GM23338 (cell line): ENCODE data around the gene DUSP8. TPM values are rescaled to one million over a fixed set of nuclear protein-coding genes. Genes with fewer than 3 reads are reported as not detected.

Experiments
- ATAC-seq: fragments of 200-7000 bp; cut with Tn5 transposase; 3 replicates; pipeline ENCODE4 v1.9.1; 2020
- DNase-seq: peaks from one replicate; pipeline ENCODE4 v3.0.0-alpha.2; 2015; ENCODE audit warnings: low spot score
- H2AFZ ChIP-seq: fragments of 200-600 bp; sonication (generic); 2 replicates; pipeline ENCODE4 v1.8.0; 2016; ENCODE audit warnings: antibody characterized with exemption, mild to moderate bottlenecking, moderate library complexity
- H3F3A ChIP-seq: fragments of 200-600 bp; sonication (generic); replicated peaks from 2 replicates; pipeline ENCODE4 v1.8.0; 2017; ENCODE audit warnings: antibody characterized with exemption, mixed run types, low read depth
- H3K27ac ChIP-seq: fragments of 200-600 bp; sonication (generic); 2 replicates; pipeline ENCODE4 v1.6.1; 2016; ENCODE audit warnings: low read depth
- H3K27me3 ChIP-seq: fragments of 200-600 bp; sonication (generic); 2 replicates; pipeline ENCODE4 v1.8.0; 2016; ENCODE audit warnings: mild to moderate bottlenecking, mixed run types, moderate library complexity; ENCODE audit not compliant: insufficient read depth
- H3K36me3 ChIP-seq: fragments of 200-600 bp; sonication (generic); 2 replicates; pipeline ENCODE4 v1.8.0; 2016; ENCODE audit warnings: mild to moderate bottlenecking; ENCODE audit not compliant: insufficient read depth
- H3K4me1 ChIP-seq: fragments of 200-600 bp; sonication (generic); 2 replicates; pipeline ENCODE4 v1.8.0; 2016; ENCODE audit warnings: mild to moderate bottlenecking, moderate library complexity; ENCODE audit not compliant: insufficient read depth
- H3K4me2 ChIP-seq: fragments of 200-600 bp; sonication (generic); 2 replicates; pipeline ENCODE4 v1.7.1; 2017; ENCODE audit warnings: mixed run types
- H3K4me3 ChIP-seq: fragments of 200-600 bp; sonication (generic); 2 replicates; pipeline ENCODE4 v1.6.1; 2016; ENCODE audit warnings: mixed run types
- H3K79me2 ChIP-seq: fragments of 200-600 bp; sonication (generic); replicated peaks from 2 replicates; pipeline ENCODE4 v1.8.0; 2017; ENCODE audit warnings: mild to moderate bottlenecking; ENCODE audit not compliant: insufficient read depth
- H3K9me2 ChIP-seq: fragments of 200-600 bp; sonication (generic); 2 replicates; pipeline ENCODE4 v1.8.0; 2017; ENCODE audit not compliant: insufficient read depth
- H4K20me1 ChIP-seq: fragments of 200-600 bp; sonication (generic); replicated peaks from 2 replicates; pipeline ENCODE4 v1.8.0; 2017; ENCODE audit warnings: mild to moderate bottlenecking; ENCODE audit not compliant: insufficient read depth
- H3K27ac Mint-ChIP-seq: 2 replicates; pipeline ENCODE4 v1.8.0; 2020; ENCODE audit warnings: inconsistent platforms, mild to moderate bottlenecking, moderate library complexity, mixed read lengths
- H3K27me3 Mint-ChIP-seq: 3 replicates; pipeline ENCODE4 v1.8.0; 2022; ENCODE audit warnings: low read depth, mild to moderate bottlenecking, moderate library complexity, mixed read lengths, inconsistent platforms; ENCODE audit not compliant: insufficient read depth, poor library complexity
- H3K36me3 Mint-ChIP-seq: 3 replicates; pipeline ENCODE4 v1.8.0; 2021; ENCODE audit warnings: low read depth, mild to moderate bottlenecking, inconsistent platforms, moderate library complexity, mixed read lengths
- H3K4me1 Mint-ChIP-seq: 3 replicates; pipeline ENCODE4 v1.8.0; 2020; ENCODE audit warnings: mild to moderate bottlenecking, inconsistent platforms, mixed read lengths
- H3K4me3 Mint-ChIP-seq: 3 replicates; pipeline ENCODE4 v1.8.0; 2021; ENCODE audit warnings: moderate library complexity, mild to moderate bottlenecking, inconsistent platforms, mixed read lengths
- H3K9me3 Mint-ChIP-seq: 3 replicates; pipeline ENCODE4 v1.8.0; 2020; ENCODE audit warnings: moderate library complexity, mild to moderate bottlenecking, inconsistent platforms, mixed read lengths
- CREB1 ChIP-seq: fragments of 250-450 bp; sonication (Bioruptor Pico); IDR thresholded peaks from 2 replicates; pipeline ENCODE4 v1.5.0; 2020; ENCODE audit warnings: low read depth, mild to moderate bottlenecking, moderate library complexity
- EZH2 ChIP-seq: fragments of 200-600 bp; sonication (generic); IDR thresholded peaks from one replicate; pipeline ENCODE4 v1.8.0; 2017; ENCODE audit warnings: antibody characterized with exemption, mild to moderate bottlenecking, low read depth; ENCODE audit not compliant: unreplicated experiment
- EZH2phosphoT487 ChIP-seq: fragments of 200-600 bp; sonication (generic); IDR thresholded peaks from one replicate; pipeline ENCODE4 v1.8.1; 2018; ENCODE audit warnings: antibody characterized with exemption; ENCODE audit not compliant: unreplicated experiment
- NANOG ChIP-seq: IDR thresholded peaks from 2 replicates; pipeline ENCODE4 v1.6.1; 2016; ENCODE audit warnings: antibody characterized with exemption, borderline replicate concordance
- STAT1 ChIP-seq: IDR thresholded peaks from one replicate; pipeline ENCODE4 v1.6.1; 2016; ENCODE audit warnings: antibody characterized with exemption; ENCODE audit not compliant: unreplicated experiment
- ZNF331 ChIP-seq: fragments of 250-450 bp; sonication (Bioruptor Pico); IDR thresholded peaks from 2 replicates; pipeline ENCODE4 v1.5.0; 2020; ENCODE audit warnings: low read depth, mild to moderate bottlenecking, moderate library complexity
- polyA plus RNA-seq: library from polyadenylated mRNA; unstranded; fragments of >200 nt; fragmentation: Nextera tagmentation; extraction: Ambion mirVana; gene quantifications from 2 replicates; pipeline ENCODE4 v1.2.1, GENCODE V29; 2016
- total RNA-seq: library from RNA; depleted of rRNA; stranded (reverse); fragments of >200 nt; shearing (Covaris generic); gene quantifications from 2 replicates; pipeline ENCODE4 v1.2.3, GENCODE V29; 2014
- TF ChIP-seq, protein P1 (sequence below), 2 experiments: fragments of 200-600 bp in 1 of 2; sonication (generic) in 1 of 2; conservative IDR thresholded peaks; 2 replicates each; pipeline versions ENCODE4 v1.5.1 to v1.6.1; 2016 to 2017; ENCODE audit warnings: antibody characterized with exemption in 2 of 2, low read depth in 2 of 2, mild to moderate bottlenecking in 2 of 2, moderate library complexity in 1 of 2
- TF ChIP-seq, protein P2 (sequence below): IDR thresholded peaks from 2 replicates; pipeline ENCODE4 v1.6.1; 2016; ENCODE audit warnings: antibody characterized with exemption
- TF ChIP-seq, protein P3 (sequence below): fragments of 250-450 bp; sonication (Bioruptor Pico); IDR thresholded peaks from 2 replicates; pipeline ENCODE4 v1.5.0; 2020; ENCODE audit warnings: mild to moderate bottlenecking, moderate library complexity

The DUSP8 gene
- total and polyA plus RNA-seq, 2 experiments from 2014 or later: 1.1 TPM

DNA sequence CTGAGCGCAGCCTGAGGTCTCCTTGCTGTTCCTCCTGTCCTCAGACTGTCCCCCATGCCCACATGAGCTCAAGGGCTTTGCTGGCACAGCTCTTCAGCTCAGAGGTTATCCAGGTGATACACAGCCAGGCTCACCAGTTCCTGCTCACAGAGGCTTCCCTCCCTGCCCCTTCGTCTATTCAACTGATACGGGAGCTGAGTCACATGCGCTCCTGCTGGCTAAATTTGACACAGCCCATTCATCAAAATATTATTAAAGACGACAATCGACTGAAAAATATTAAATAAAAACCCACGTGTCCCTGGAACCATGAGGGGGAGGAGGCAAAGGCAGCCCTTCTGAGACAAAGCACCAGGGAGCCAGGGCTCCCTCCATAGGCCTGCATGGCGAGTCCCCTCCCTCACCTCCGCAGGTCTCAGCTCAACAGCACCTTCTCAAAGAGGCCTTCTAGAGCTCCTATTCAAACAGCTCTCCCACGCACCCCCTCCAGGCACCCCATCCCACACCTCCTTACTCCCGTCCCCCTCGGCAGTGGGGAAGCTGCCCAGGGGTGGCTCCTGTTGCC, 40.5 kb downstream of the DUSP8 start:
- DNase-seq: no peak
- Histone ChIP-seq H3K36me3 (no peaks in the 10 kb centered on the region), H3K27me3 (no peaks in the 10 kb centered on the region), H3K27ac (no peak overlapping the region), H3K4me1 (no peaks in the 10 kb centered on the region), H3K4me2 (no peak overlapping the region), H3K79me2 (peaks cover 76% of the 10 kb centered on the region), H3K9me2 (no peaks in the 10 kb centered on the region), H3F3A (no peaks in the 10 kb centered on the region), H2AFZ (no peak overlapping the region), H4K20me1 (peaks cover 13% of the 10 kb centered on the region), H3K4me3 (no peak overlapping the region)
- Mint-ChIP-seq H3K36me3 (no peaks in the 10 kb centered on the region), H3K27ac (peak overlapping the region; percentile 83; the same call in 1 of the 2 replicates), H3K4me3 (no peak overlapping the region), H3K4me1 (no peaks in the 10 kb centered on the region; the same call in 2 of the 3 replicates), H3K9me3 (no peaks in the 10 kb centered on the region), H3K27me3 (peaks cover 3% of the 10 kb centered on the region)
- ATAC-seq: no peak
- no peak for TF ChIP-seq EZH2phosphoT487
- TF ChIP-seq EZH2: no peak
- no peak for TF ChIP-seq STAT1
- TF ChIP-seq NANOG: no peak
- TF ChIP-seq, protein P1, sequence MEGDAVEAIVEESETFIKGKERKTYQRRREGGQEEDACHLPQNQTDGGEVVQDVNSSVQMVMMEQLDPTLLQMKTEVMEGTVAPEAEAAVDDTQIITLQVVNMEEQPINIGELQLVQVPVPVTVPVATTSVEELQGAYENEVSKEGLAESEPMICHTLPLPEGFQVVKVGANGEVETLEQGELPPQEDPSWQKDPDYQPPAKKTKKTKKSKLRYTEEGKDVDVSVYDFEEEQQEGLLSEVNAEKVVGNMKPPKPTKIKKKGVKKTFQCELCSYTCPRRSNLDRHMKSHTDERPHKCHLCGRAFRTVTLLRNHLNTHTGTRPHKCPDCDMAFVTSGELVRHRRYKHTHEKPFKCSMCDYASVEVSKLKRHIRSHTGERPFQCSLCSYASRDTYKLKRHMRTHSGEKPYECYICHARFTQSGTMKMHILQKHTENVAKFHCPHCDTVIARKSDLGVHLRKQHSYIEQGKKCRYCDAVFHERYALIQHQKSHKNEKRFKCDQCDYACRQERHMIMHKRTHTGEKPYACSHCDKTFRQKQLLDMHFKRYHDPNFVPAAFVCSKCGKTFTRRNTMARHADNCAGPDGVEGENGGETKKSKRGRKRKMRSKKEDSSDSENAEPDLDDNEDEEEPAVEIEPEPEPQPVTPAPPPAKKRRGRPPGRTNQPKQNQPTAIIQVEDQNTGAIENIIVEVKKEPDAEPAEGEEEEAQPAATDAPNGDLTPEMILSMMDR (conservative IDR thresholded peaks at IDR 0.05; ENCODE audit: low read depth in 2 of 2): no peak
- TF ChIP-seq CREB1: no peak
- TF ChIP-seq, protein P2, sequence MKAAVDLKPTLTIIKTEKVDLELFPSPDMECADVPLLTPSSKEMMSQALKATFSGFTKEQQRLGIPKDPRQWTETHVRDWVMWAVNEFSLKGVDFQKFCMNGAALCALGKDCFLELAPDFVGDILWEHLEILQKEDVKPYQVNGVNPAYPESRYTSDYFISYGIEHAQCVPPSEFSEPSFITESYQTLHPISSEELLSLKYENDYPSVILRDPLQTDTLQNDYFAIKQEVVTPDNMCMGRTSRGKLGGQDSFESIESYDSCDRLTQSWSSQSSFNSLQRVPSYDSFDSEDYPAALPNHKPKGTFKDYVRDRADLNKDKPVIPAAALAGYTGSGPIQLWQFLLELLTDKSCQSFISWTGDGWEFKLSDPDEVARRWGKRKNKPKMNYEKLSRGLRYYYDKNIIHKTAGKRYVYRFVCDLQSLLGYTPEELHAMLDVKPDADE: no peak
- TF ChIP-seq ZNF331 (CRISPR knock-in tag): no peak
- TF ChIP-seq, protein P3, sequence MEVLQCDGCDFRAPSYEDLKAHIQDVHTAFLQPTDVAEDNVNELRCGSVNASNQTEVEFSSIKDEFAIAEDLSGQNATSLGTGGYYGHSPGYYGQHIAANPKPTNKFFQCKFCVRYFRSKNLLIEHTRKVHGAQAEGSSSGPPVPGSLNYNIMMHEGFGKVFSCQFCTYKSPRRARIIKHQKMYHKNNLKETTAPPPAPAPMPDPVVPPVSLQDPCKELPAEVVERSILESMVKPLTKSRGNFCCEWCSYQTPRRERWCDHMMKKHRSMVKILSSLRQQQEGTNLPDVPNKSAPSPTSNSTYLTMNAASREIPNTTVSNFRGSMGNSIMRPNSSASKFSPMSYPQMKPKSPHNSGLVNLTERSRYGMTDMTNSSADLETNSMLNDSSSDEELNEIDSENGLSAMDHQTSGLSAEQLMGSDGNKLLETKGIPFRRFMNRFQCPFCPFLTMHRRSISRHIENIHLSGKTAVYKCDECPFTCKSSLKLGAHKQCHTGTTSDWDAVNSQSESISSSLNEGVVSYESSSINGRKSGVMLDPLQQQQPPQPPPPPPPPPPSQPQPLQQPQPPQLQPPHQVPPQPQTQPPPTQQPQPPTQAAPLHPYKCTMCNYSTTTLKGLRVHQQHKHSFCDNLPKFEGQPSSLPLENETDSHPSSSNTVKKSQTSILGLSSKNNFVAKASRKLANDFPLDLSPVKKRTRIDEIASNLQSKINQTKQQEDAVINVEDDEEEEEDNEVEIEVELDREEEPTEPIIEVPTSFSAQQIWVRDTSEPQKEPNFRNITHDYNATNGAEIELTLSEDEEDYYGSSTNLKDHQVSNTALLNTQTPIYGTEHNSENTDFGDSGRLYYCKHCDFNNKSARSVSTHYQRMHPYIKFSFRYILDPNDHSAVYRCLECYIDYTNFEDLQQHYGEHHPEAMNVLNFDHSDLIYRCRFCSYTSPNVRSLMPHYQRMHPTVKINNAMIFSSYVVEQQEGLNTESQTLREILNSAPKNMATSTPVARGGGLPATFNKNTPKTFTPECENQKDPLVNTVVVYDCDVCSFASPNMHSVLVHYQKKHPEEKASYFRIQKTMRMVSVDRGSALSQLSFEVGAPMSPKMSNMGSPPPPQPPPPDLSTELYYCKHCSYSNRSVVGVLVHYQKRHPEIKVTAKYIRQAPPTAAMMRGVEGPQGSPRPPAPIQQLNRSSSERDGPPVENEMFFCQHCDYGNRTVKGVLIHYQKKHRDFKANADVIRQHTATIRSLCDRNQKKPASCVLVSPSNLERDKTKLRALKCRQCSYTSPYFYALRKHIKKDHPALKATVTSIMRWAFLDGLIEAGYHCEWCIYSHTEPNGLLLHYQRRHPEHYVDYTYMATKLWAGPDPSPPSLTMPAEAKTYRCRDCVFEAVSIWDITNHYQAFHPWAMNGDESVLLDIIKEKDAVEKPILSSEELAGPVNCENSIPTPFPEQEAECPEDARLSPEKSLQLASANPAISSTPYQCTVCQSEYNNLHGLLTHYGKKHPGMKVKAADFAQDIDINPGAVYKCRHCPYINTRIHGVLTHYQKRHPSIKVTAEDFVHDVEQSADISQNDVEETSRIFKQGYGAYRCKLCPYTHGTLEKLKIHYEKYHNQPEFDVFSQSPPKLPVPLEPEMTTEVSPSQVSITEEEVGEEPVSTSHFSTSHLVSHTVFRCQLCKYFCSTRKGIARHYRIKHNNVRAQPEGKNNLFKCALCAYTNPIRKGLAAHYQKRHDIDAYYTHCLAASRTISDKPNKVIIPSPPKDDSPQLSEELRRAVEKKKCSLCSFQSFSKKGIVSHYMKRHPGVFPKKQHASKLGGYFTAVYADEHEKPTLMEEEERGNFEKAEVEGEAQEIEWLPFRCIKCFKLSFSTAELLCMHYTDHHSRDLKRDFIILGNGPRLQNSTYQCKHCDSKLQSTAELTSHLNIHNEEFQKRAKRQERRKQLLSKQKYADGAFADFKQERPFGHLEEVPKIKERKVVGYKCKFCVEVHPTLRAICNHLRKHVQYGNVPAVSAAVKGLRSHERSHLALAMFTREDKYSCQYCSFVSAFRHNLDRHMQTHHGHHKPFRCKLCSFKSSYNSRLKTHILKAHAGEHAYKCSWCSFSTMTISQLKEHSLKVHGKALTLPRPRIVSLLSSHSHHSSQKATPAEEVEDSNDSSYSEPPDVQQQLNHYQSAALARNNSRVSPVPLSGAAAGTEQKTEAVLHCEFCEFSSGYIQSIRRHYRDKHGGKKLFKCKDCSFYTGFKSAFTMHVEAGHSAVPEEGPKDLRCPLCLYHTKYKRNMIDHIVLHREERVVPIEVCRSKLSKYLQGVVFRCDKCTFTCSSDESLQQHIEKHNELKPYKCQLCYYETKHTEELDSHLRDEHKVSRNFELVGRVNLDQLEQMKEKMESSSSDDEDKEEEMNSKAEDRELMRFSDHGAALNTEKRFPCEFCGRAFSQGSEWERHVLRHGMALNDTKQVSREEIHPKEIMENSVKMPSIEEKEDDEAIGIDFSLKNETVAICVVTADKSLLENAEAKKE: no peak
